ENCODE data around the gene AHCTF1.

AHCTF1 gene

GRCh38 chr1:246954126-246954525 is 22.4 kb upstream of the AHCTF1 start:
- H3K27me3 ChIP-seq (ENCODE audit: insufficient read depth, poor library complexity, severe bottlenecking), result no peaks in the 10 kb centered on the region
- no peak for TF ChIP-seq CTCF (IDR thresholded peaks at IDR 0.05; ENCODE audit: poor library complexity, severe bottlenecking)

GRCh38 chr1:246951413-246951812 is 19.7 kb upstream of the AHCTF1 start:
- ATAC-seq (ENCODE audit: low read depth), result no peak

More at GRCh38 chr1:246954126-246954525, 22.4 kb upstream of the AHCTF1 start:
- no peak overlapping the region for H3K27ac ChIP-seq (ENCODE audit: poor library complexity, severe bottlenecking)
- H3K36me3 ChIP-seq (ENCODE audit: low read depth), result no peaks in the 10 kb centered on the region
- DNase-seq (ENCODE audit: low spot score) (no peak), ATAC-seq (ENCODE audit: low read depth) (no peak)
- H3K4me3 ChIP-seq (ENCODE audit: severe bottlenecking), result no peak overlapping the region
- H3K9me3 ChIP-seq (ENCODE audit: severe bottlenecking), result no peaks in the 10 kb centered on the region
- H3K4me1 ChIP-seq (ENCODE audit: insufficient read depth, poor library complexity, severe bottlenecking), result no peaks in the 10 kb centered on the region

GRCh38 chr1:246949956-246950355 is 18.2 kb upstream of the AHCTF1 start:
- TF ChIP-seq CTCF (IDR thresholded peaks at IDR 0.05; ENCODE audit: poor library complexity, severe bottlenecking), result no peak
- DNase-seq (ENCODE audit: low spot score) (no peak), ATAC-seq (ENCODE audit: low read depth) (no peak)
- Histone ChIP-seq H3K27me3 (ENCODE audit: insufficient read depth, poor library complexity, severe bottlenecking) (no peaks in the 10 kb centered on the region), H3K4me1 (ENCODE audit: insufficient read depth, poor library complexity, severe bottlenecking) (no peaks in the 10 kb centered on the region), H3K4me3 (ENCODE audit: severe bottlenecking) (no peak overlapping the region), H3K9me3 (ENCODE audit: severe bottlenecking) (no peaks in the 10 kb centered on the region), H3K27ac (ENCODE audit: poor library complexity, severe bottlenecking) (no peak overlapping the region), H3K36me3 (ENCODE audit: low read depth) (no peaks in the 10 kb centered on the region)

More at GRCh38 chr1:246951413-246951812, 19.7 kb upstream of the AHCTF1 start:
- no peak overlapping the region for H3K27ac ChIP-seq (ENCODE audit: poor library complexity, severe bottlenecking)
- no peak for DNase-seq (ENCODE audit: low spot score)
- H3K9me3 ChIP-seq (ENCODE audit: severe bottlenecking), result no peaks in the 10 kb centered on the region
- H3K4me1 ChIP-seq (ENCODE audit: insufficient read depth, poor library complexity, severe bottlenecking), result no peaks in the 10 kb centered on the region
- no peaks in the 10 kb centered on the region for H3K36me3 ChIP-seq (ENCODE audit: low read depth)
- TF ChIP-seq CTCF (IDR thresholded peaks at IDR 0.05; ENCODE audit: poor library complexity, severe bottlenecking), result no peak
- H3K27me3 ChIP-seq (ENCODE audit: insufficient read depth, poor library complexity, severe bottlenecking), result no peaks in the 10 kb centered on the region
- H3K4me3 ChIP-seq (ENCODE audit: severe bottlenecking), result no peak overlapping the region

DNA sequence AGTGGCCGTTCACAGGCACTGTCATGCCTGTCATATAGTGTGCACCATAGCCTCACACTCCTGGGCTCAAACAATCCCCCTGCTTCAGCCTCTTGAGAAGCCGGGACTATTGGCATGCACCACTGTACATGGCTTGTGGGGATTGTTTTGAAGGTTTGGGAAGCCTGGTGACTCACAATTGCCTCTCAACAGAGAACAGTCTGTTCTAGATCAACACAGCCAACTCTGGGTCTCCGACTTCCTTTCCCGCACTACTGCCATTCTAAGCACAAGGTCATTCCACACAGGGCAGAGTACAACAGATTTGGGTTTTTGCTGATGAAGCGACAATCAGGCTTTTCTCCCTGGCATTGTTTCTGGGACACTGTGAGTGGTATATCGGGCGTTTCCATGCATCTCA is 15.5 kb upstream of the AHCTF1 start:
- no peaks in the 10 kb centered on the region for H3K4me1 ChIP-seq (ENCODE audit: insufficient read depth, poor library complexity, severe bottlenecking)
- DNase-seq (ENCODE audit: low spot score) (no peak), ATAC-seq (ENCODE audit: low read depth) (no peak)
- H3K4me3 ChIP-seq (ENCODE audit: severe bottlenecking), result no peak overlapping the region
- H3K27me3 ChIP-seq (ENCODE audit: insufficient read depth, poor library complexity, severe bottlenecking), result no peaks in the 10 kb centered on the region
- H3K36me3 ChIP-seq (ENCODE audit: low read depth), result no peaks in the 10 kb centered on the region
- H3K27ac ChIP-seq (ENCODE audit: poor library complexity, severe bottlenecking), result no peak overlapping the region
- H3K9me3 ChIP-seq (ENCODE audit: severe bottlenecking), result no peaks in the 10 kb centered on the region
- no peak for TF ChIP-seq CTCF (IDR thresholded peaks at IDR 0.05; ENCODE audit: poor library complexity, severe bottlenecking)

DNA sequence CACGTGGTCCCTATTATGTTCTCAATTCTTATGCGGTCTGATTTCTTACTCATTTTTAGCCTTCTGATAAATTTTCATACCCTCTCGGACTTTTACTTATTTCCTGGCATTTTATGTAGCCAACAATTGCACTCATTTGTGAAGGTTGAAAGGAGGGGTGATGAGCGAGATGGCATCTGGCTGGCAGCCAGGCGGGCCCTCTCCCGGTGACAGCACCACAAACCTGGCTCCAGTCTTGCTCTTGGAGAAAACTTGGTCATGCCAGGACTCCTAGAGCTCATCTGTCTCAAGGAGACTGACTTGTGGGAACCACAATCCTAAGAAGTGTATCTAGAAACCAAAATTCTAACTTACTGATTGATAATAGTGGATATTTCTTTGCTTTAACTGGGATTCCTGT is 14.6 kb upstream of the AHCTF1 start:
- Histone ChIP-seq H3K4me3 (ENCODE audit: severe bottlenecking) (no peak overlapping the region), H3K36me3 (ENCODE audit: low read depth) (no peaks in the 10 kb centered on the region), H3K27me3 (ENCODE audit: insufficient read depth, poor library complexity, severe bottlenecking) (no peaks in the 10 kb centered on the region), H3K9me3 (ENCODE audit: severe bottlenecking) (no peaks in the 10 kb centered on the region), H3K4me1 (ENCODE audit: insufficient read depth, poor library complexity, severe bottlenecking) (no peaks in the 10 kb centered on the region), H3K27ac (ENCODE audit: poor library complexity, severe bottlenecking) (no peak overlapping the region)
- TF ChIP-seq CTCF (IDR thresholded peaks at IDR 0.05; ENCODE audit: poor library complexity, severe bottlenecking), result no peak
- ATAC-seq (ENCODE audit: low read depth), result no peak
- no peak for DNase-seq (ENCODE audit: low spot score)
